GM12878 (cell line): ENCODE measurements around the gene MAB21L4. TPM values are rescaled to one million over a fixed set of nuclear protein-coding genes. Genes with fewer than 3 reads are reported as not detected.

Experiments
- ATAC-seq: fragments of 200-7000 bp; cut with Tn5 transposase; 3 replicates; pipeline ENCODE4 v1.9.1; 2020; ENCODE audit warnings: mild to moderate bottlenecking, moderate library complexity
- BruUV-seq: library from RNA; stranded (reverse); fragments of 400-500 nt; replicated peaks from 2 replicates; lab custom pipeline; 2021; lab: Mats Ljungman, UMichigan
- CTCF ChIA-PET: fragments of 300-600 bp; sonication (Branson Sonifier 250); formaldehyde crosslinking; extraction: SDS; loops from one replicate; lab custom pipeline; 2021; ENCODE audit warnings: inconsistent platforms; lab: Yijun Ruan, JAX
- POLR2A ChIA-PET: fragments of 350-600 bp; formaldehyde crosslinking; extraction: SDS; loops from one replicate; lab custom pipeline; 2021; ENCODE audit warnings: inconsistent platforms; lab: Charles Lee
- RAD21 ChIA-PET: fragments of 300-600 bp; sonication (Branson Sonifier 250); formaldehyde crosslinking; loops from one replicate; lab custom pipeline; 2023; ENCODE audit warnings: antibody characterized with exemption; ENCODE audit not compliant: unreplicated experiment; lab: Charles Lee
- SMC1A ChIA-PET: fragments of 300-600 bp; sonication (Branson Sonifier 250); formaldehyde crosslinking; loops from one replicate; lab custom pipeline; 2023; ENCODE audit not compliant: unreplicated experiment, uncharacterized antibody; lab: Charles Lee
- DNase-seq: peaks from one replicate; pipeline ENCODE4 v3.0.0-alpha.2; 2011; ENCODE audit warnings: low read depth, low spot score
- FAIRE-seq: peaks from 3 replicates; lab custom pipeline; 2011; peaks lifted over from hg19 to GRCh38; lab: Jason Lieb, UNC
- H2AFZ ChIP-seq: 2 replicates; pipeline ENCODE4 v1.6.0; 2011; ENCODE audit warnings: low read depth, low read length, control low read depth; ENCODE audit not compliant: control insufficient read depth
- H3K27ac ChIP-seq: 2 replicates; pipeline ENCODE4 v1.5.1; 2011; ENCODE audit warnings: control low read depth; ENCODE audit not compliant: control insufficient read depth, insufficient read depth
- H3K27me3 ChIP-seq, 2 experiments: replicated peaks in 1 of 2; 2 replicates each; pipeline versions ENCODE4 v1.6.0 to v1.6.1; 2011; ENCODE audit warnings: low read length in 1 of 2; ENCODE audit not compliant: control insufficient read depth in 2 of 2, insufficient read depth in 2 of 2
- H3K36me3 ChIP-seq, 2 experiments: 2 replicates each; pipeline ENCODE4 v1.5.1; 2011; ENCODE audit warnings: low read length in 1 of 2; ENCODE audit not compliant: control insufficient read depth in 2 of 2, insufficient read depth in 2 of 2
- H3K4me1 ChIP-seq: 2 replicates; pipeline ENCODE4 v1.6.1; 2011; ENCODE audit warnings: mild to moderate bottlenecking, low read length, moderate library complexity, mixed read lengths; ENCODE audit not compliant: control insufficient read depth, insufficient read depth
- H3K4me2 ChIP-seq: 2 replicates; pipeline ENCODE4 v1.6.0; 2011; ENCODE audit warnings: control low read depth; ENCODE audit not compliant: control insufficient read depth, insufficient read depth
- H3K4me3 ChIP-seq: fragments of 200-600 bp; sonication (generic); 2 replicates; pipeline ENCODE4 v1.5.1; 2016
- H3K79me2 ChIP-seq: 2 replicates; pipeline ENCODE4 v1.6.0; 2011; ENCODE audit warnings: low read length; ENCODE audit not compliant: control insufficient read depth, insufficient read depth
- H3K9ac ChIP-seq: 2 replicates; pipeline ENCODE4 v1.8.0; 2011; ENCODE audit warnings: low read length, control low read depth, mixed read lengths; ENCODE audit not compliant: control insufficient read depth, insufficient read depth
- H3K9me3 ChIP-seq: replicated peaks from 3 replicates; pipeline ENCODE4 v1.5.1; 2011; ENCODE audit warnings: mild to moderate bottlenecking, low read length; ENCODE audit not compliant: control insufficient read depth, insufficient read depth
- H4K20me1 ChIP-seq: 2 replicates; pipeline ENCODE4 v1.6.0; 2011; ENCODE audit not compliant: control insufficient read depth, insufficient read depth
- ASH2L ChIP-seq: fragments of 300-600, 200-600 bp; sonication (generic); IDR thresholded peaks from 2 replicates; pipeline ENCODE4 v1.6.1; 2017; ENCODE audit warnings: low read depth, mild to moderate bottlenecking, borderline replicate concordance
- BRCA1 ChIP-seq: IDR thresholded peaks from 2 replicates; pipeline ENCODE4 v1.6.1; 2011; ENCODE audit warnings: low read depth, low read length, improper control_type of control experiment
- EZH2 ChIP-seq: IDR thresholded peaks from 2 replicates; pipeline ENCODE4 v1.6.1; 2012; ENCODE audit warnings: low read depth, mild to moderate bottlenecking, control low read depth, inconsistent platforms, low read length, borderline replicate concordance; ENCODE audit not compliant: control insufficient read depth
- HDGF ChIP-seq: fragments of 450-650 bp; IDR thresholded peaks from 2 replicates; pipeline ENCODE4 v1.6.1; 2016; ENCODE audit warnings: antibody characterized with exemption
- KDM1A ChIP-seq: fragments of 200-600 bp; sonication (generic); IDR thresholded peaks from 2 replicates; pipeline ENCODE4 v1.6.1; 2016; ENCODE audit warnings: borderline replicate concordance
- RAD21 ChIP-seq: IDR thresholded peaks from 2 replicates; pipeline ENCODE4 v1.6.1; 2011; ENCODE audit warnings: mild to moderate bottlenecking, low read depth, low read length, moderate library complexity; ENCODE audit not compliant: insufficient read depth
- ZNF384 ChIP-seq: IDR thresholded peaks from 2 replicates; pipeline ENCODE4 v1.6.1; 2012; ENCODE audit warnings: low read depth, mild to moderate bottlenecking, low read length, improper control_type of control experiment, borderline replicate concordance
- ZNF687 ChIP-seq: fragments of 450-650 bp; IDR thresholded peaks from 2 replicates; pipeline ENCODE4 v1.6.1; 2017; ENCODE audit warnings: mild to moderate bottlenecking, moderate library complexity
- WGBS: methylation state at CpG from one replicate; pipeline ENCODE4 v1.1.6; 2016; ENCODE audit warnings: low lambda C conversion rate; ENCODE audit not compliant: insufficient replicate concordance, insufficient coverage; ENCODE audit errors: missing lambda C conversion rate; 5-methylcytosine and 5-hydroxymethylcytosine counted together
- in situ Hi-C: fragments of 300-500 bp; cut with MboI; formaldehyde crosslinking; loops from 9 replicates; pipeline ENCODE4 v1.14.3; 2018; ENCODE audit warnings: mixed read lengths
- intact Hi-C: fragments of 100-400 bp; cut with micrococcal nuclease; formaldehyde crosslinking; loops from one replicate; pipeline ENCODE4 v1.14.2; 2022; ENCODE audit not compliant: unreplicated experiment
- polyA plus RNA-seq, 11 experiments: library from polyadenylated mRNA; depleted of rRNA in 4 of 11; unstranded in 6 of 11; stranded (reverse) in 5 of 11; fragments of >200 nt; fragmentation: Nextera tagmentation in 4 of 11; fragmentation: Illumina TruSeq in 1 of 11; extraction: Ambion mirVana in 4 of 11; extraction: Trizol in 1 of 11; gene quantifications; 1 replicate in 1 of 11; 2 replicates in 10 of 11; pipeline versions ENCODE4 v1.2.1 to v1.2.3, GENCODE V29; 2011 to 2016; ENCODE audit warnings: inconsistent platforms in 2 of 11, missing spikeins in 2 of 11, low read depth in 1 of 11
- total RNA-seq, 4 experiments: library from RNA; depleted of rRNA in 3 of 4; stranded (reverse); fragments of >200 nt in 3 of 4; fragmentation: Illumina TruSeq in 1 of 4; extraction: Trizol in 1 of 4; gene quantifications; 2 replicates each; pipeline versions ENCODE4 v1.2.1 to v1.2.3, GENCODE V29; 2013 to 2021

The MAB21L4 gene
- total and polyA plus RNA-seq, 10 of the 15 experiments (the other 5 are each of a cell fraction or from before 2014, with no cell fraction given) = 0.03 TPM; not detected in 9

- H3K9ac ChIP-seq = no peak overlapping the region
- DNase-seq = no peak
- 2% methylated on average over 19 of the region's 20 CpGs for WGBS
- intact Hi-C loops = no loop called here
- no peak for FAIRE-seq
- H3K27me3 ChIP-seq = peaks cover 0 to 3% of the 10 kb centered on the region in 2 experiments
- H3K4me2 ChIP-seq = no peak overlapping the region
- RAD21 ChIA-PET = no interaction called here
- H3K4me1 ChIP-seq = no peaks in the 10 kb centered on the region
- H3K36me3 ChIP-seq = no peaks in the 10 kb centered on the region
- no TSS peak for BruUV-seq
- no peak overlapping the region for H3K4me3 ChIP-seq
- in situ Hi-C loops = no loop called here
- no peaks in the 10 kb centered on the region for H4K20me1 ChIP-seq
- SMC1A ChIA-PET = no interaction called here
- no peaks in the 10 kb centered on the region for H3K79me2 ChIP-seq
- H3K9me3 ChIP-seq = no peaks in the 10 kb centered on the region
- POLR2A ChIA-PET = no interaction called here
- no peak for ATAC-seq
- CTCF ChIA-PET = no interaction called here
- no peak for TF ChIP-seq ZNF384
- TF ChIP-seq ASH2L = no peak
- no peak for TF ChIP-seq EZH2
- TF ChIP-seq HDGF = no peak
- no peak for TF ChIP-seq BRCA1
- TF ChIP-seq KDM1A = no peak
- TF ChIP-seq RAD21 = no peak
- no peak for TF ChIP-seq ZNF687
- H2AFZ ChIP-seq = no peak overlapping the region
- no peak overlapping the region for H3K27ac ChIP-seq
These were observed 15.8 kb upstream of the MAB21L4 start for GRCh38 chr2:240911641-240912265.
